A549 (cell line): ENCODE results near the gene HDGFL2. TPM values are rescaled to one million over a fixed set of nuclear protein-coding genes. Genes with fewer than 3 reads are reported as not detected.

Experiments used
- ATAC-seq, 2 experiments: fragments of 200-7000 bp in 1 of 2; fragments of >200 bp in 1 of 2; cut with Nextera tagmentation in 1 of 2; cut with Tn5 transposase in 1 of 2; 3 replicates each; pipeline versions ENCODE4 v1.8.0 to v1.9.1; 2018 to 2020; ENCODE audit warnings: mild to moderate bottlenecking in 1 of 2, moderate library complexity in 1 of 2
- CTCF ChIA-PET: fragments of 300-600 bp; sonication (Branson Sonifier 250); formaldehyde crosslinking; extraction: SDS; loops from one replicate; lab custom pipeline; 2021; ENCODE audit warnings: antibody characterized with exemption, inconsistent platforms; lab: Yijun Ruan, JAX
- POLR2A ChIA-PET: fragments of 350-600 bp; formaldehyde crosslinking; extraction: SDS; loops from one replicate; lab custom pipeline; 2021; ENCODE audit warnings: antibody characterized with exemption, inconsistent platforms; lab: Yijun Ruan, JAX
- DNase-seq, 2 experiments: peaks; one replicate each; pipeline versions ENCODE4 v3.0.0 to v3.0.0-alpha.2; 2011 to 2016; ENCODE audit warnings: low read depth in 1 of 2, low spot score in 1 of 2
- FAIRE-seq: peaks from 2 replicates; lab custom pipeline; 2011; peaks lifted over from hg19 to GRCh38; lab: Jason Lieb, UNC
- H3K27ac ChIP-seq, 2 experiments: fragments of >200 bp; sonication (Bioruptor Twin); formaldehyde crosslinking; 3 replicates each; pipeline ENCODE4 v1.5.1; 2016 to 2017
- H3K4me1 ChIP-seq: fragments of >200 bp; sonication (Bioruptor Twin); formaldehyde crosslinking; 3 replicates; pipeline ENCODE4 v1.6.1; 2016
- H3K4me2 ChIP-seq: fragments of >200 bp; sonication (Bioruptor Twin); formaldehyde crosslinking; 3 replicates; pipeline ENCODE4 v1.6.1; 2016
- H3K4me3 ChIP-seq: fragments of >200 bp; sonication (Bioruptor Twin); formaldehyde crosslinking; 3 replicates; pipeline ENCODE4 v1.5.1; 2016
- H3K9me3 ChIP-seq: fragments of >200 bp; sonication (Bioruptor Twin); formaldehyde crosslinking; 3 replicates; pipeline ENCODE4 v1.6.1; 2016
- BHLHE40 ChIP-seq: IDR thresholded peaks from 2 replicates; pipeline ENCODE4 v1.6.1; 2012; ENCODE audit warnings: low read depth, low read length, inconsistent platforms
- CBX8 ChIP-seq: fragments of 200-600 bp; sonication (generic); IDR thresholded peaks from 2 replicates; pipeline ENCODE4 v1.6.1; 2016
- CEBPB ChIP-seq, 2 experiments: fragments of >200 bp in 1 of 2; sonication (Bioruptor Twin) in 1 of 2; formaldehyde crosslinking in 1 of 2; IDR thresholded peaks; 2 replicates each; pipeline ENCODE4 v1.6.1; 2012 to 2016
- CHD2 ChIP-seq: fragments of 150-350 bp; IDR thresholded peaks from 2 replicates; pipeline ENCODE4 v1.6.1; 2014; ENCODE audit warnings: low read length; ENCODE audit not compliant: partially characterized antibody
- CHD4 ChIP-seq: fragments of 200-600 bp; sonication (generic); IDR thresholded peaks from 2 replicates; pipeline ENCODE4 v1.6.1; 2016; ENCODE audit warnings: antibody characterized with exemption, mild to moderate bottlenecking, borderline replicate concordance
- EHMT2 ChIP-seq: fragments of 200-600 bp; sonication (generic); IDR thresholded peaks from 2 replicates; pipeline ENCODE4 v1.6.1; 2016; ENCODE audit warnings: antibody characterized with exemption, low read depth, mild to moderate bottlenecking, moderate library complexity
- EP300 ChIP-seq, 2 experiments: fragments of >200 bp; sonication (Bioruptor Twin); formaldehyde crosslinking; IDR thresholded peaks; 2 replicates in 1 of 2; 3 replicates in 1 of 2; pipeline ENCODE4 v1.6.1; 2016 to 2017
- FOSB ChIP-seq: fragments of 250-450 bp; sonication (Bioruptor Pico); IDR thresholded peaks from 2 replicates; pipeline ENCODE4 v1.5.0; 2020; ENCODE audit warnings: mild to moderate bottlenecking, moderate library complexity
- FOXS1 ChIP-seq: fragments of 250-450 bp; sonication (Bioruptor Pico); IDR thresholded peaks from 2 replicates; pipeline ENCODE4 v1.5.0; 2020; ENCODE audit warnings: mild to moderate bottlenecking, moderate library complexity
- HDAC2 ChIP-seq: fragments of 200-600 bp; sonication (generic); IDR thresholded peaks from 2 replicates; pipeline ENCODE4 v1.6.1; 2016
- HEYL ChIP-seq: fragments of 250-450 bp; sonication (Bioruptor Pico); IDR thresholded peaks from 2 replicates; pipeline ENCODE4 v1.8.0; 2021; ENCODE audit warnings: mild to moderate bottlenecking, moderate library complexity
- HOXA7 ChIP-seq: fragments of 250-450 bp; sonication (Bioruptor Pico); IDR thresholded peaks from 2 replicates; pipeline ENCODE4 v1.5.0; 2020; ENCODE audit warnings: mild to moderate bottlenecking, moderate library complexity
- HOXB13 ChIP-seq: fragments of 250-450 bp; sonication (Bioruptor Pico); IDR thresholded peaks from 2 replicates; pipeline ENCODE4 v1.5.0; 2020; ENCODE audit warnings: low read depth, mild to moderate bottlenecking, moderate library complexity
- JUN ChIP-seq, 2 experiments: fragments of >200 bp; sonication (Bioruptor Twin); formaldehyde crosslinking; IDR thresholded peaks; 2 replicates in 1 of 2; 3 replicates in 1 of 2; pipeline ENCODE4 v1.6.1; 2016 to 2017
- JUNB ChIP-seq: fragments of >200 bp; sonication (Bioruptor Twin); formaldehyde crosslinking; IDR thresholded peaks from 2 replicates; pipeline ENCODE4 v1.6.1; 2016
- KDM1A ChIP-seq: fragments of 200-600 bp; sonication (generic); IDR thresholded peaks from 2 replicates; pipeline ENCODE4 v1.6.1; 2016; ENCODE audit warnings: low read depth, mild to moderate bottlenecking
- KDM5A ChIP-seq: fragments of 200-600 bp; sonication (generic); IDR thresholded peaks from 2 replicates; pipeline ENCODE4 v1.6.1; 2016; ENCODE audit warnings: antibody characterized with exemption, mild to moderate bottlenecking
- MAFK ChIP-seq: fragments of 450-650 bp; IDR thresholded peaks from 2 replicates; pipeline ENCODE4 v1.6.1; 2014; ENCODE audit not compliant: partially characterized antibody
- MYC ChIP-seq: IDR thresholded peaks from 2 replicates; pipeline ENCODE4 v1.6.1; 2012; ENCODE audit warnings: mild to moderate bottlenecking, inconsistent platforms, low read length, improper control_type of control experiment, borderline replicate concordance
- NR3C1 ChIP-seq: fragments of >200 bp; sonication (Bioruptor Twin); formaldehyde crosslinking; IDR thresholded peaks from 3 replicates; pipeline ENCODE4 v1.6.1; 2017
- PHF8 ChIP-seq: fragments of 200-600 bp; sonication (generic); IDR thresholded peaks from 2 replicates; pipeline ENCODE4 v1.6.1; 2016; ENCODE audit warnings: low read depth, mild to moderate bottlenecking, antibody characterized with exemption, moderate library complexity, borderline replicate concordance
- POLR2AphosphoS2 ChIP-seq: conservative IDR thresholded peaks from 2 replicates; pipeline ENCODE4 v1.6.1; 2012; ENCODE audit warnings: low read length, improper control_type of control experiment, inconsistent platforms
- SMC3 ChIP-seq: fragments of >200 bp; sonication (Bioruptor Twin); formaldehyde crosslinking; IDR thresholded peaks from 3 replicates; pipeline ENCODE4 v1.6.1; 2018; ENCODE audit warnings: inconsistent platforms
- SREBF2 ChIP-seq: fragments of 450-650 bp; IDR thresholded peaks from 2 replicates; pipeline ENCODE4 v1.6.1; 2014; ENCODE audit warnings: mild to moderate bottlenecking, moderate library complexity
- TFCP2L1 ChIP-seq: fragments of 250-450 bp; sonication (Bioruptor Pico); IDR thresholded peaks from 2 replicates; pipeline ENCODE4 v1.5.0; 2021; ENCODE audit warnings: mild to moderate bottlenecking
- ZNF302 ChIP-seq: fragments of 250-450 bp; sonication (Bioruptor Pico); IDR thresholded peaks from 2 replicates; pipeline ENCODE4 v1.9.0; 2021; ENCODE audit warnings: inconsistent platforms, mild to moderate bottlenecking, moderate library complexity
- WGBS: methylation state at CpG from one replicate; pipeline ENCODE4 v1.1.6; 2017; ENCODE audit errors: missing lambda C conversion rate; 5-methylcytosine and 5-hydroxymethylcytosine counted together
- polyA plus RNA-seq, 4 experiments: library from polyadenylated mRNA; depleted of rRNA in 3 of 4; stranded (reverse); fragments of >200 nt; fragmentation: RNase III in 1 of 4; extraction: RNeasy Plus Mini Kit Qiagen cat#74134 plus additional on column Dnase treatment in 1 of 4; gene quantifications; 2 replicates in 3 of 4; 3 replicates in 1 of 4; pipeline ENCODE4 v1.2.3, GENCODE V29; 2011 to 2017
- TF ChIP-seq, protein P1 (sequence below): fragments of 450-650 bp; IDR thresholded peaks from 2 replicates; pipeline ENCODE4 v1.6.1; 2014; ENCODE audit warnings: antibody characterized with exemption
- TF ChIP-seq, protein P2 (sequence below): fragments of >200 bp; sonication (Bioruptor Twin); formaldehyde crosslinking; IDR thresholded peaks from 3 replicates; pipeline ENCODE4 v1.6.1; 2016
- TF ChIP-seq, protein P3 (sequence below): IDR thresholded peaks from 2 replicates; pipeline ENCODE4 v1.6.1; 2012
- TF ChIP-seq, protein P4 (sequence below): fragments of 200-600 bp; sonication (generic); IDR thresholded peaks from 2 replicates; pipeline ENCODE4 v1.6.1; 2016; ENCODE audit warnings: antibody characterized with exemption, mild to moderate bottlenecking, moderate library complexity
- TF ChIP-seq, protein P5 (sequence below): fragments of 150-350 bp; IDR thresholded peaks from 2 replicates; pipeline ENCODE4 v1.6.1; 2014; ENCODE audit warnings: low read depth, mild to moderate bottlenecking, low read length
- TF ChIP-seq, protein P6 (sequence below): fragments of >200 bp; sonication (Bioruptor Twin); formaldehyde crosslinking; IDR thresholded peaks from 2 replicates; pipeline ENCODE4 v1.6.1; 2016
- TF ChIP-seq, protein P7 (sequence below): IDR thresholded peaks from 2 replicates; pipeline ENCODE4 v1.6.1; 2012; ENCODE audit warnings: low read depth, borderline replicate concordance

The HDGFL2 gene
- polyA plus RNA-seq, 2 of the 4 experiments (the other 2 are of a cell fraction): 10.8 to 34.3 TPM

DNA sequence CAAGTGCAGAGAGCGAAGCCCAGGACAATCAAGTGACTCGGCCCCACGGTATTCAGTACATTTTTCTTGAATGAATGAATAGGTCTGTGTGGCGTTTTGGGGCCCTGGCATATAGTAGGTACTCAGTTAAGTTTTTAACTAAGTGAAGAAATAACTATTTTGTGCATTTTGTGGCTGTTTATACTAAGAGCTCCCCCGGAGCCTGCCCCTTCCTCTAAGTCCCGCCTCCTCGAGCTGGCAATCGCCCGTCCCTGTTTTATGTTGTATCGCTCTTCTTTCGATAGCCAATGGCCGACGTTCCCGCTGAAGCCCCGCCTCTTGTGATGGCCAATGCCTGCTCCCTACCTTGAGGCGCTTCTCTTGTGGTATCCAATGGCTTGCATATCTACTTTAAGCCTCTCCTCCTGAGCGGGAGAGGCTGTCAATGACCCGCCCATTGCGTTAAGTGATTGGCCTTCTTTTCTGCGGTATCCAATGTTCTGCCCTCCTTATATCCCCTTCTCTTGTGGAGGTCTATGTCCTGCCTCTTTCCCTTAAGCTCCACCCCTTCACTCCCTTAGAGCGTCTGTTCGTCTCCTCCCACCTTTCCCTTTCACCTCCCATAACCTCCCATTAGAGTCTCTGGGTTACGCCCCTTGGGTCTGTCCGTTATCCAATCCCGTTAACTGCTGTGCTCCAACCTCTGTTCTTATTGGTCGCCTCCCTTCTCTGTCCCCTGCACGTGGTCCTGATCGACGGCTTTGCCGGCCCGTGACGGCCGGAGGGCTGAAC is 509 bp upstream of the HDGFL2 start:
- Histone ChIP-seq H3K9me3 (no peaks in the 10 kb centered on the region), H3K4me1 (peaks cover 15% of the 10 kb centered on the region), H3K4me3 (peak overlapping the region; percentile 50), H3K27ac (peak overlapping the region; percentile 66 to 85), H3K4me2 (peak overlapping the region; percentile 84)
- CTCF ChIA-PET: interaction anchor here (1.0 to 1.5 kb wide), 3 partner anchors 54 to 165 kb away, joined by 3 to 4 read pairs (median 3); no protein-coding TSS in a partner anchor
- POLR2A ChIA-PET: interaction anchor here (0.5 to 1.0 kb wide), 5 partner anchors 9 to 383 kb away, joined by 3 to 6 read pairs (median 4); partner anchors contain the start of gene MPND
- ATAC-seq: peak; percentile 94
- FAIRE-seq: peak; percentile 84
- 3% methylated on average over 32 of the region's 33 CpGs for WGBS
- DNase-seq: peak; percentile 96 to 99
- TF ChIP-seq CEBPB (IDR thresholded peaks at IDR 0.05): no peak
- no peak for TF ChIP-seq HOXB13 (CRISPR knock-in tag)
- no peak for TF ChIP-seq CHD4
- TF ChIP-seq SREBF2: no peak
- no peak for TF ChIP-seq FOXS1
- no peak for TF ChIP-seq EP300 (IDR thresholded peaks at IDR 0.05)
- no peak for TF ChIP-seq ZNF302
- TF ChIP-seq, protein P1, sequence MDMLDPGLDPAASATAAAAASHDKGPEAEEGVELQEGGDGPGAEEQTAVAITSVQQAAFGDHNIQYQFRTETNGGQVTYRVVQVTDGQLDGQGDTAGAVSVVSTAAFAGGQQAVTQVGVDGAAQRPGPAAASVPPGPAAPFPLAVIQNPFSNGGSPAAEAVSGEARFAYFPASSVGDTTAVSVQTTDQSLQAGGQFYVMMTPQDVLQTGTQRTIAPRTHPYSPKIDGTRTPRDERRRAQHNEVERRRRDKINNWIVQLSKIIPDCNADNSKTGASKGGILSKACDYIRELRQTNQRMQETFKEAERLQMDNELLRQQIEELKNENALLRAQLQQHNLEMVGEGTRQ: peak; percentile 98
- TF ChIP-seq HEYL (CRISPR knock-in tag): no peak
- TF ChIP-seq BHLHE40: 0 out of 2 replicates have a peak, but pooled peaks have one; percentile 21
- TF ChIP-seq, protein P2, sequence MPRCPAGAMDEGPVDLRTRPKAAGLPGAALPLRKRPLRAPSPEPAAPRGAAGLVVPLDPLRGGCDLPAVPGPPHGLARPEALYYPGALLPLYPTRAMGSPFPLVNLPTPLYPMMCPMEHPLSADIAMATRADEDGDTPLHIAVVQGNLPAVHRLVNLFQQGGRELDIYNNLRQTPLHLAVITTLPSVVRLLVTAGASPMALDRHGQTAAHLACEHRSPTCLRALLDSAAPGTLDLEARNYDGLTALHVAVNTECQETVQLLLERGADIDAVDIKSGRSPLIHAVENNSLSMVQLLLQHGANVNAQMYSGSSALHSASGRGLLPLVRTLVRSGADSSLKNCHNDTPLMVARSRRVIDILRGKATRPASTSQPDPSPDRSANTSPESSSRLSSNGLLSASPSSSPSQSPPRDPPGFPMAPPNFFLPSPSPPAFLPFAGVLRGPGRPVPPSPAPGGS: 0 out of 3 replicates have a peak, but pooled peaks have one; percentile 38
- TF ChIP-seq, protein P3, sequence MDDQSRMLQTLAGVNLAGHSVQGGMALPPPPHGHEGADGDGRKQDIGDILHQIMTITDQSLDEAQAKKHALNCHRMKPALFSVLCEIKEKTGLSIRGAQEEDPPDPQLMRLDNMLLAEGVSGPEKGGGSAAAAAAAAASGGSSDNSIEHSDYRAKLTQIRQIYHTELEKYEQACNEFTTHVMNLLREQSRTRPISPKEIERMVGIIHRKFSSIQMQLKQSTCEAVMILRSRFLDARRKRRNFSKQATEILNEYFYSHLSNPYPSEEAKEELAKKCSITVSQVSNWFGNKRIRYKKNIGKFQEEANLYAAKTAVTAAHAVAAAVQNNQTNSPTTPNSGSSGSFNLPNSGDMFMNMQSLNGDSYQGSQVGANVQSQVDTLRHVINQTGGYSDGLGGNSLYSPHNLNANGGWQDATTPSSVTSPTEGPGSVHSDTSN: peak; percentile 98
- no peak for TF ChIP-seq HDAC2
- no peak for TF ChIP-seq MYC
- TF ChIP-seq, protein P4, sequence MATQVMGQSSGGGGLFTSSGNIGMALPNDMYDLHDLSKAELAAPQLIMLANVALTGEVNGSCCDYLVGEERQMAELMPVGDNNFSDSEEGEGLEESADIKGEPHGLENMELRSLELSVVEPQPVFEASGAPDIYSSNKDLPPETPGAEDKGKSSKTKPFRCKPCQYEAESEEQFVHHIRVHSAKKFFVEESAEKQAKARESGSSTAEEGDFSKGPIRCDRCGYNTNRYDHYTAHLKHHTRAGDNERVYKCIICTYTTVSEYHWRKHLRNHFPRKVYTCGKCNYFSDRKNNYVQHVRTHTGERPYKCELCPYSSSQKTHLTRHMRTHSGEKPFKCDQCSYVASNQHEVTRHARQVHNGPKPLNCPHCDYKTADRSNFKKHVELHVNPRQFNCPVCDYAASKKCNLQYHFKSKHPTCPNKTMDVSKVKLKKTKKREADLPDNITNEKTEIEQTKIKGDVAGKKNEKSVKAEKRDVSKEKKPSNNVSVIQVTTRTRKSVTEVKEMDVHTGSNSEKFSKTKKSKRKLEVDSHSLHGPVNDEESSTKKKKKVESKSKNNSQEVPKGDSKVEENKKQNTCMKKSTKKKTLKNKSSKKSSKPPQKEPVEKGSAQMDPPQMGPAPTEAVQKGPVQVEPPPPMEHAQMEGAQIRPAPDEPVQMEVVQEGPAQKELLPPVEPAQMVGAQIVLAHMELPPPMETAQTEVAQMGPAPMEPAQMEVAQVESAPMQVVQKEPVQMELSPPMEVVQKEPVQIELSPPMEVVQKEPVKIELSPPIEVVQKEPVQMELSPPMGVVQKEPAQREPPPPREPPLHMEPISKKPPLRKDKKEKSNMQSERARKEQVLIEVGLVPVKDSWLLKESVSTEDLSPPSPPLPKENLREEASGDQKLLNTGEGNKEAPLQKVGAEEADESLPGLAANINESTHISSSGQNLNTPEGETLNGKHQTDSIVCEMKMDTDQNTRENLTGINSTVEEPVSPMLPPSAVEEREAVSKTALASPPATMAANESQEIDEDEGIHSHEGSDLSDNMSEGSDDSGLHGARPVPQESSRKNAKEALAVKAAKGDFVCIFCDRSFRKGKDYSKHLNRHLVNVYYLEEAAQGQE: no peak
- no peak for TF ChIP-seq JUNB
- TF ChIP-seq POLR2AphosphoS2: no peak
- no peak for TF ChIP-seq JUN (IDR thresholded peaks at IDR 0.05)
- TF ChIP-seq, protein P5, sequence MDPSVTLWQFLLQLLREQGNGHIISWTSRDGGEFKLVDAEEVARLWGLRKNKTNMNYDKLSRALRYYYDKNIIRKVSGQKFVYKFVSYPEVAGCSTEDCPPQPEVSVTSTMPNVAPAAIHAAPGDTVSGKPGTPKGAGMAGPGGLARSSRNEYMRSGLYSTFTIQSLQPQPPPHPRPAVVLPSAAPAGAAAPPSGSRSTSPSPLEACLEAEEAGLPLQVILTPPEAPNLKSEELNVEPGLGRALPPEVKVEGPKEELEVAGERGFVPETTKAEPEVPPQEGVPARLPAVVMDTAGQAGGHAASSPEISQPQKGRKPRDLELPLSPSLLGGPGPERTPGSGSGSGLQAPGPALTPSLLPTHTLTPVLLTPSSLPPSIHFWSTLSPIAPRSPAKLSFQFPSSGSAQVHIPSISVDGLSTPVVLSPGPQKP: no peak
- TF ChIP-seq TFCP2L1: no peak
- TF ChIP-seq, protein P6, sequence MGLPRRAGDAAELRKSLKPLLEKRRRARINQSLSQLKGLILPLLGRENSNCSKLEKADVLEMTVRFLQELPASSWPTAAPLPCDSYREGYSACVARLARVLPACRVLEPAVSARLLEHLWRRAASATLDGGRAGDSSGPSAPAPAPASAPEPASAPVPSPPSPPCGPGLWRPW: no peak
- TF ChIP-seq, protein P7, sequence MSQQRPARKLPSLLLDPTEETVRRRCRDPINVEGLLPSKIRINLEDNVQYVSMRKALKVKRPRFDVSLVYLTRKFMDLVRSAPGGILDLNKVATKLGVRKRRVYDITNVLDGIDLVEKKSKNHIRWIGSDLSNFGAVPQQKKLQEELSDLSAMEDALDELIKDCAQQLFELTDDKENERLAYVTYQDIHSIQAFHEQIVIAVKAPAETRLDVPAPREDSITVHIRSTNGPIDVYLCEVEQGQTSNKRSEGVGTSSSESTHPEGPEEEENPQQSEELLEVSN: 0 out of 2 replicates have a peak, but pooled peaks have one; percentile 24
- TF ChIP-seq CHD2: no peak
- no peak for TF ChIP-seq KDM1A
- TF ChIP-seq KDM5A: no peak
- no peak for TF ChIP-seq FOSB
- TF ChIP-seq HOXA7: no peak
- no peak for TF ChIP-seq CBX8
- TF ChIP-seq MAFK: no peak
- TF ChIP-seq EHMT2: no peak
- no peak for TF ChIP-seq NR3C1
- no peak for TF ChIP-seq SMC3
- TF ChIP-seq PHF8: no peak; the same call in 1 of the 2 replicates
